ENCODE results near the gene TBL3.

The TBL3 gene

DNA sequence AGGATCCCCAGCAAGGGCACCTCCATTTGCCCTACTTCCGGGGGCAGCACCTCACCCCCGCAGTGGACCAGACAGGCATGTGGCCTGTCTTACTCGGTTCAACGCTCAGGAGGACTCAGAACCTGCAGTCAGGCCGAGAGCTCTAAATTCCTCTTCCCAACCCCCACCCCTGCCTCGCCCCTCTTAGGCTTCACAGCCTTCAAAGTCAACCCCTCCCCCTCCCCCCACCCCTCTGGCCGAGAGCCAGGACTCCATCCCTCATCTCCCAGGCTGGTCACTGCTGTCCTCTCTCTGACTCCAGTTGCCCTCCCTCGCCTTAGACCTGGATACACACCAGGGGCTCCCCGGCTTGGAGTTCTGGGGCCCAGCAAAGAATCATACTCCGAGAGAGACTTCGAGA, 45.6 kb upstream of the TBL3 start (continued):
- no peak for TF ChIP-seq ZNF830 (tag by site-specific recombination; IDR thresholded peaks at IDR 0.05; ENCODE audit: low read depth)

DNA sequence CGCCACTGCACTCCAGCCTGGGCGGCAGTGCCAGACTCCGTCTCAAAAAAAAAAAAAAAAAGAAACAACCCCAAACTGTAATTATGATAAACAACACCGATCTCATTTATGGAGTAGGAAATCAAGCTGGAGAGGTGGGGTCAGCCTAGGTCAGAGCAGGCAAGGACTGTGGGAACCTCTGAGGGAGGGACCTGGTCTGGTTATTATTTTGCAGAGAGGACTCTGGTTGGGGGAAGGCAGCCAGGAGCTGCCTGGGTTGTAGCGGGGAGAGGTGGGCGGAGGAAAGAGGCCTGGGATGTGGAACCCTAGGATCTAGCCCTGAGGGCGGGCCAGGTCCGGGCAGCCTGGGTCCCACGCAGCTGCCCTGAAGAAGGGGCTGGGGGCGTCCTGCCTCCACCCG, 42.7 kb upstream of the TBL3 start:
- ChIA-PET CTCF (interaction anchor here (0.5 to 5.7 kb wide), 20 partner anchors 8 to 1028 kb away, joined by 3 to 57 read pairs (median 4); partner anchors contain the start of gene NDUFB10), POLR2A (interaction anchor here (0.9 to 2.2 kb wide), 4 partner anchors 12 to 226 kb away, joined by 3 to 13 read pairs (median 4); partner anchors contain the start of genes RPS2 and TRAF7)
- Histone ChIP-seq H3K9me3 (ENCODE audit: control insufficient read depth, insufficient read depth, low read depth, low read length) (no peaks in the 10 kb centered on the region), H3K36me3 (ENCODE audit: control insufficient read depth in 2 of 2, insufficient read depth in 1 of 2, low read length in 2 of 2) (no peaks in the 10 kb centered on the region), H3K27ac (ENCODE audit: extremely low read depth, low read depth, low read length) (no peak overlapping the region; the same call in 1 of the 2 replicates), H3K4me3 (ENCODE audit: low read depth, low read length) (peak overlapping the region; percentile 44), H3K4me1 (ENCODE audit: control insufficient read depth, insufficient read depth, low read length) (no peaks in the 10 kb centered on the region)
- TF ChIP-seq WT1 (tag by site-specific recombination; IDR thresholded peaks at IDR 0.05) (no peak), ZNF114 (tag by site-specific recombination; IDR thresholded peaks at IDR 0.05) (no peak), ZNF473 (tag by site-specific recombination; IDR thresholded peaks at IDR 0.05) (no peak), ZNF423 (tag by site-specific recombination; IDR thresholded peaks at IDR 0.05) (no peak), ZNF211 (tag by site-specific recombination; IDR thresholded peaks at IDR 0.05; ENCODE audit: low read depth) (no peak), ZFHX2 (tag by site-specific recombination; conservative IDR thresholded peaks at IDR 0.05) (peak; percentile 90), ZBTB1 (tag by site-specific recombination; IDR thresholded peaks at IDR 0.05) (no peak), EGR2 (tag by site-specific recombination; IDR thresholded peaks at IDR 0.05; ENCODE audit: low read depth) (peak; percentile 83), ZNF548 (tag by site-specific recombination; IDR thresholded peaks at IDR 0.05) (no peak), ZNF394 (tag by site-specific recombination; IDR thresholded peaks at IDR 0.05; ENCODE audit: borderline replicate concordance) (no peak), PRDM1 (tag by site-specific recombination; IDR thresholded peaks at IDR 0.05) (no peak), REPIN1 (tag by site-specific recombination; IDR thresholded peaks at IDR 0.05; ENCODE audit: low read depth) (no peak), ZNF558 (tag by site-specific recombination; IDR thresholded peaks at IDR 0.05) (no peak), ZNF223 (tag by site-specific recombination; IDR thresholded peaks at IDR 0.05) (no peak), SP7 (tag by site-specific recombination; IDR thresholded peaks at IDR 0.05) (peak; percentile 60; the same call in 1 of the 2 replicates), ZSCAN23 (tag by site-specific recombination; IDR thresholded peaks at IDR 0.05) (no peak), ZNF302 (tag by site-specific recombination; IDR thresholded peaks at IDR 0.05; ENCODE audit: low read depth) (no peak), ZNF335 (tag by site-specific recombination; conservative IDR thresholded peaks at IDR 0.05) (peak; percentile 99), YY2 (tag by site-specific recombination; IDR thresholded peaks at IDR 0.05) (no peak)
- TF ChIP-seq, protein P1, sequence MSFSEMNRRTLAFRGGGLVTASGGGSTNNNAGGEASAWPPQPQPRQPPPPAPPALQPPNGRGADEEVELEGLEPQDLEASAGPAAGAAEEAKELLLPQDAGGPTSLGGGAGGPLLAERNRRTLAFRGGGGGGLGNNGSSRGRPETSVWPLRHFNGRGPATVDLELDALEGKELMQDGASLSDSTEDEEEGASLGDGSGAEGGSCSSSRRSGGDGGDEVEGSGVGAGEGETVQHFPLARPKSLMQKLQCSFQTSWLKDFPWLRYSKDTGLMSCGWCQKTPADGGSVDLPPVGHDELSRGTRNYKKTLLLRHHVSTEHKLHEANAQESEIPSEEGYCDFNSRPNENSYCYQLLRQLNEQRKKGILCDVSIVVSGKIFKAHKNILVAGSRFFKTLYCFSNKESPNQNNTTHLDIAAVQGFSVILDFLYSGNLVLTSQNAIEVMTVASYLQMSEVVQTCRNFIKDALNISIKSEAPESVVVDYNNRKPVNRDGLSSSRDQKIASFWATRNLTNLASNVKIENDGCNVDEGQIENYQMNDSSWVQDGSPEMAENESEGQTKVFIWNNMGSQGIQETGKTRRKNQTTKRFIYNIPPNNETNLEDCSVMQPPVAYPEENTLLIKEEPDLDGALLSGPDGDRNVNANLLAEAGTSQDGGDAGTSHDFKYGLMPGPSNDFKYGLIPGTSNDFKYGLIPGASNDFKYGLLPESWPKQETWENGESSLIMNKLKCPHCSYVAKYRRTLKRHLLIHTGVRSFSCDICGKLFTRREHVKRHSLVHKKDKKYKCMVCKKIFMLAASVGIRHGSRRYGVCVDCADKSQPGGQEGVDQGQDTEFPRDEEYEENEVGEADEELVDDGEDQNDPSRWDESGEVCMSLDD (tag by site-specific recombination; IDR thresholded peaks at IDR 0.05) = no peak
- TF ChIP-seq, protein P2, sequence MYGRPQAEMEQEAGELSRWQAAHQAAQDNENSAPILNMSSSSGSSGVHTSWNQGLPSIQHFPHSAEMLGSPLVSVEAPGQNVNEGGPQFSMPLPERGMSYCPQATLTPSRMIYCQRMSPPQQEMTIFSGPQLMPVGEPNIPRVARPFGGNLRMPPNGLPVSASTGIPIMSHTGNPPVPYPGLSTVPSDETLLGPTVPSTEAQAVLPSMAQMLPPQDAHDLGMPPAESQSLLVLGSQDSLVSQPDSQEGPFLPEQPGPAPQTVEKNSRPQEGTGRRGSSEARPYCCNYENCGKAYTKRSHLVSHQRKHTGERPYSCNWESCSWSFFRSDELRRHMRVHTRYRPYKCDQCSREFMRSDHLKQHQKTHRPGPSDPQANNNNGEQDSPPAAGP (tag by site-specific recombination; IDR thresholded peaks at IDR 0.05) = no peak
- TF ChIP-seq, protein P3, sequence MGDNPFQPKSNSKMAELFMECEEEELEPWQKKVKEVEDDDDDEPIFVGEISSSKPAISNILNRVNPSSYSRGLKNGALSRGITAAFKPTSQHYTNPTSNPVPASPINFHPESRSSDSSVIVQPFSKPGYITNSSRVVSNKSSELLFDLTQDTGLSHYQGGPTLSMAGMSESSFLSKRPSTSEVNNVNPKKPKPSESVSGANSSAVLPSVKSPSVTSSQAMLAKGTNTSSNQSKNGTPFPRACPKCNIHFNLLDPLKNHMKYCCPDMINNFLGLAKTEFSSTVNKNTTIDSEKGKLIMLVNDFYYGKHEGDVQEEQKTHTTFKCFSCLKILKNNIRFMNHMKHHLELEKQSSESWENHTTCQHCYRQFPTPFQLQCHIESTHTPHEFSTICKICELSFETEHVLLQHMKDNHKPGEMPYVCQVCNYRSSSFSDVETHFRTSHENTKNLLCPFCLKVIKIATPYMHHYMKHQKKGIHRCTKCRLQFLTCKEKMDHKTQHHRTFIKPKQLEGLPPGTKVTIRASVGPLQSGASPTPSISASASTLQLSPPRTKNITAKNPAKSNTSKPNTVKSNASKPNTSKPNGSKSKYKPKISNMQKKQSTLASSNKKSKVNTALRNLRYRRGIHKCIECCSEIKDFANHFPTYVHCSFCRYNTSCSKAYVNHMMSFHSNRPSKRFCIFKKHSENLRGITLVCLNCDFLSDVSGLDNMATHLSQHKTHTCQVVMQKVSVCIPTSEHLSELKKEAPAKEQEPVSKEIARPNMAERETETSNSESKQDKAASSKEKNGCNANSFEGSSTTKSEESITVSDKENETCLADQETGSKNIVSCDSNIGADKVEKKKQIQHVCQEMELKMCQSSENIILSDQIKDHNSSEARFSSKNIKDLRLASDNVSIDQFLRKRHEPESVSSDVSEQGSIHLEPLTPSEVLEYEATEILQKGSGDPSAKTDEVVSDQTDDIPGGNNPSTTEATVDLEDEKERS (tag by site-specific recombination; IDR thresholded peaks at IDR 0.05) = no peak
- TF ChIP-seq, protein P4, sequence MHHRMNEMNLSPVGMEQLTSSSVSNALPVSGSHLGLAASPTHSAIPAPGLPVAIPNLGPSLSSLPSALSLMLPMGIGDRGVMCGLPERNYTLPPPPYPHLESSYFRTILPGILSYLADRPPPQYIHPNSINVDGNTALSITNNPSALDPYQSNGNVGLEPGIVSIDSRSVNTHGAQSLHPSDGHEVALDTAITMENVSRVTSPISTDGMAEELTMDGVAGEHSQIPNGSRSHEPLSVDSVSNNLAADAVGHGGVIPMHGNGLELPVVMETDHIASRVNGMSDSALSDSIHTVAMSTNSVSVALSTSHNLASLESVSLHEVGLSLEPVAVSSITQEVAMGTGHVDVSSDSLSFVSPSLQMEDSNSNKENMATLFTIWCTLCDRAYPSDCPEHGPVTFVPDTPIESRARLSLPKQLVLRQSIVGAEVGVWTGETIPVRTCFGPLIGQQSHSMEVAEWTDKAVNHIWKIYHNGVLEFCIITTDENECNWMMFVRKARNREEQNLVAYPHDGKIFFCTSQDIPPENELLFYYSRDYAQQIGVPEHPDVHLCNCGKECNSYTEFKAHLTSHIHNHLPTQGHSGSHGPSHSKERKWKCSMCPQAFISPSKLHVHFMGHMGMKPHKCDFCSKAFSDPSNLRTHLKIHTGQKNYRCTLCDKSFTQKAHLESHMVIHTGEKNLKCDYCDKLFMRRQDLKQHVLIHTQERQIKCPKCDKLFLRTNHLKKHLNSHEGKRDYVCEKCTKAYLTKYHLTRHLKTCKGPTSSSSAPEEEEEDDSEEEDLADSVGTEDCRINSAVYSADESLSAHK (tag by site-specific recombination; IDR thresholded peaks at IDR 0.05) = no peak
- TF ChIP-seq, protein P5, sequence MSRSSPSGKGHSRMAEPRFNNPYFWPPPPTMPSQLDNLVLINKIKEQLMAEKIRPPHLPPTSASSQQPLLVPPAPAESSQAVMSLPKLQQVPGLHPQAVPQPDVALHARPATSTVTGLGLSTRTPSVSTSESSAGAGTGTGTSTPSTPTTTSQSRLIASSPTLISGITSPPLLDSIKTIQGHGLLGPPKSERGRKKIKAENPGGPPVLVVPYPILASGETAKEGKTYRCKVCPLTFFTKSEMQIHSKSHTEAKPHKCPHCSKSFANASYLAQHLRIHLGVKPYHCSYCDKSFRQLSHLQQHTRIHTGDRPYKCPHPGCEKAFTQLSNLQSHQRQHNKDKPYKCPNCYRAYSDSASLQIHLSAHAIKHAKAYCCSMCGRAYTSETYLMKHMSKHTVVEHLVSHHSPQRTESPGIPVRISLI (tag by site-specific recombination; IDR thresholded peaks at IDR 0.05) = no peak

Data from HEK293 (cell line).